GM18505 (cell line): ENCODE results near the gene MRC1.

Source experiments
- ATAC-seq: cut with Tn5 transposase; IDR thresholded peaks from one replicate; pipeline ENCODE4 v1.9.1; 2021; ENCODE audit not compliant: unreplicated experiment
- POLR2A ChIP-seq: IDR thresholded peaks from 4 replicates; pipeline ENCODE4 v1.6.1; 2011; ENCODE audit warnings: borderline replicate concordance; ENCODE audit not compliant: insufficient read depth, insufficient read length; ENCODE audit errors: extremely low read depth

MRC1 gene

GRCh38 chr10:17787087-17787961 is 21.8 kb upstream of the MRC1 start:
- TF ChIP-seq POLR2A, result no peak
- ATAC-seq, result no peak

GRCh38 chr10:17788646-17789045 is 20.5 kb upstream of the MRC1 start:
- no peak for ATAC-seq

GRCh38 chr10:17789396-17789795 is 19.8 kb upstream of the MRC1 start:
- TF ChIP-seq POLR2A, result no peak
- no peak for ATAC-seq

More at GRCh38 chr10:17788646-17789045, 20.5 kb upstream of the MRC1 start:
- no peak for TF ChIP-seq POLR2A

- no peak for ATAC-seq
- no peak for TF ChIP-seq POLR2A
Observed at GRCh38 chr10:17790651-17791050, 18.5 kb upstream of the MRC1 start.

- no peak for ATAC-seq
- no peak for TF ChIP-seq POLR2A
Observed at GRCh38 chr10:17792991-17793390, 16.2 kb upstream of the MRC1 start.

GRCh38 chr10:17793823-17794644 is 15.1 kb upstream of the MRC1 start:
- no peak for ATAC-seq
- TF ChIP-seq POLR2A, result no peak

GRCh38 chr10:17795083-17795482 is 14.1 kb upstream of the MRC1 start:
- no peak for TF ChIP-seq POLR2A

GRCh38 chr10:17795813-17796594 is 13.1 kb upstream of the MRC1 start:
- no peak for ATAC-seq
- TF ChIP-seq POLR2A, result no peak

More at GRCh38 chr10:17795083-17795482, 14.1 kb upstream of the MRC1 start:
- no peak for ATAC-seq

GRCh38 chr10:17801507-17801906 is 7.6 kb upstream of the MRC1 start:
- ATAC-seq, result no peak
- no peak for TF ChIP-seq POLR2A

GRCh38 chr10:17802350-17802749 is 6.8 kb upstream of the MRC1 start:
- TF ChIP-seq POLR2A, result no peak
- ATAC-seq, result no peak

- no peak for ATAC-seq
- TF ChIP-seq POLR2A, result no peak
Observed at GRCh38 chr10:17802976-17803375, 6.2 kb upstream of the MRC1 start.

GRCh38 chr10:17805330-17805729 is 3.8 kb upstream of the MRC1 start:
- TF ChIP-seq POLR2A, result no peak
- ATAC-seq, result no peak

GRCh38 chr10:17805921-17806577 is 3.1 kb upstream of the MRC1 start:
- TF ChIP-seq POLR2A, result no peak
- no peak for ATAC-seq

- no peak for ATAC-seq
- no peak for TF ChIP-seq POLR2A
Observed at GRCh38 chr10:17811146-17811865, 2.2 kb downstream of the MRC1 start.
